Measurements from ENCODE around the gene ADAT3. TPM values are rescaled to one million over a fixed set of nuclear protein-coding genes. Genes with fewer than 3 reads are reported as not detected.
"Not testable (repeated sequence)": the region's sequence is repeated elsewhere in the genome, so short reads cannot be mapped to it uniquely, and the experiment has no call there.

Gene ADAT3
- total and polyA plus RNA-seq, 2 of the 4 experiments (the other 2 are of a cell fraction), result 0.36 to 2.8 TPM

DNA sequence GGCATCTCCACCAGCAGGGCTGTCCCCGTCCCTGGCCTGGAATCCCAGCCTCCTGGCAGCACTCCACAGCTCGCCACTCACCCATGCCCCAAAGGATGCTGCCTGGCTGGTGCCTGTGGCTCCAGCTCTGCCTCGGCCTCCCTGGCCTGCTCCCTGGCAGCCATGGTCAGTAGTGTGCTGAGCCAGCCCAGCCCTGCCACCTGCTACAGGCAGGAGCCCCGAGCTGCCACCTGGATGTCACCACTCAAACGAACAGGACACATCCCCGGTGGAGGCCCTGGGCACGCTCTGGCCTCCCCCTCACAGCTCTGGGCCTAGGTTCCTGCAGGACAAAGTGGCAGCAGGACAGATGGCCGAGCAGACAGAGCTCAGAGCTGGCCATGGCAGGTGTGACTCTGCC is 26.6 kb upstream of the ADAT3 start:
- BruUV-seq (replicated peaks); CTCF ChIA-PET; H3K56ac ChIP-seq (ENCODE audit: extremely low read depth, insufficient read depth, low read length); H3K9me3 ChIP-seq (ENCODE audit: control insufficient read depth, insufficient read depth, low read length); ATAC-seq (ENCODE audit: low read depth); H3K4ac ChIP-seq (ENCODE audit: low read depth, low read length); H3K14ac ChIP-seq (replicated peaks; ENCODE audit: low read depth, low read length); H4K8ac ChIP-seq (ENCODE audit: low read depth in 2 of 2, low read length in 2 of 2); H2BK5ac ChIP-seq (ENCODE audit: low read depth, low read length, poor library complexity, severe bottlenecking); H2AFZ ChIP-seq (replicated peaks; ENCODE audit: low read length, poor library complexity); dilution Hi-C loops (cut with HindIII; ENCODE audit: low sequenced_read_pairs, unreplicated experiment); POLR2A ChIA-PET (ENCODE audit: unreplicated experiment); H3K18ac ChIP-seq (ENCODE audit: low read depth, low read length); H3K27ac ChIP-seq (ENCODE audit: insufficient read depth, low read length); H3K4me2 ChIP-seq (ENCODE audit: low read depth, low read length); H2BK120ac ChIP-seq (ENCODE audit: low read depth, low read length); H3K27me3 ChIP-seq (ENCODE audit: control insufficient read depth, insufficient read depth, low read length); H2BK15ac ChIP-seq (ENCODE audit: low read depth, low read length); intact Hi-C loops (cut with micrococcal nuclease); H3K23ac ChIP-seq (ENCODE audit: low read depth, low read length); H2BK20ac ChIP-seq (ENCODE audit: low read depth, low read length); H3K4me3 ChIP-seq (ENCODE audit: insufficient read depth, low read depth, low read length); H3K9ac ChIP-seq (ENCODE audit: low read depth, low read length); H4K5ac ChIP-seq (ENCODE audit: low read depth, low read length); H2AK9ac ChIP-seq (replicated peaks; ENCODE audit: low read depth, low read length, poor library complexity); H2AK5ac ChIP-seq (ENCODE audit: low read depth, low read length); in situ Hi-C loops (cut with MboI; ENCODE audit: low sequenced_read_pairs); DNase-seq; H4K91ac ChIP-seq (ENCODE audit: insufficient read depth, low read depth, low read length): not testable (repeated sequence)
- 100% methylated on average over 1 of the region's 8 CpGs; no CpG with 5 or more reads in 1 of the 2 experiments for WGBS, 2 experiments (ENCODE audit: extremely low coverage in 2 of 2, insufficient read length in 1 of 2)
- peaks cover 14% of the 10 kb centered on the region; the same call in 1 of the 2 replicates for H3K36me3 ChIP-seq (ENCODE audit: control insufficient read depth, insufficient read depth, low read length)
- peaks cover 13% of the 10 kb centered on the region; the same call in 1 of the 2 replicates for H3K9me1 ChIP-seq (ENCODE audit: insufficient read depth, low read length)
- H3K4me1 ChIP-seq (ENCODE audit: control insufficient read depth, insufficient read depth, low read length), result peaks cover 26% of the 10 kb centered on the region
- peaks cover 54% of the 10 kb centered on the region for H4K20me1 ChIP-seq (ENCODE audit: insufficient read depth, low read length)
- H3K79me1 ChIP-seq (ENCODE audit: low read depth in 1 of 2, low read length in 2 of 2), result peaks cover 8 to 53% of the 10 kb centered on the region in 2 experiments

DNA sequence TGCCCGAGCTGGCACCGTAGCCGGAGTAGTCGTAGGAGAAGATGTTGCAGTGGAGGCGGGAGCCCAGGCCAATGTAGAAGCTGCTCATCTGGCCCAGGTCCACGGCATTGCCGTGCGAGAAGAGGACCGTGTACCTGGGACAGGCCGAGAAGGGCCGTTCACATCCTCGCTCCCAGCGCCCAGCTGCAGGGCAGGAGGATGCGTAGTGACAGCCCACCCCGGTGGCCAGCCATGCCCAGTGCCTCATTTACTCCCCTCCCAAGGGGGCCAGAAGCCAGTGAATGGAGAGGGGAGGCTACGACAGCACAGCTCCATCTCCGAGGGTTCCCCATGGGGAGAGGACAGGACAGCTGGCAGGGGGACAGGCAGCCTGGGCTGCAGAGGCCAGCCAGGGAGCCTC is 25.2 kb upstream of the ADAT3 start:
- H2BK20ac ChIP-seq (ENCODE audit: low read depth, low read length); H3K9ac ChIP-seq (ENCODE audit: low read depth, low read length); H3K23ac ChIP-seq (ENCODE audit: low read depth, low read length); H3K56ac ChIP-seq (ENCODE audit: extremely low read depth, insufficient read depth, low read length); H2AK5ac ChIP-seq (ENCODE audit: low read depth, low read length); BruUV-seq (replicated peaks); ATAC-seq (ENCODE audit: low read depth); intact Hi-C loops (cut with micrococcal nuclease); H2BK120ac ChIP-seq (ENCODE audit: low read depth, low read length); H2BK15ac ChIP-seq (ENCODE audit: low read depth, low read length); H3K27ac ChIP-seq (ENCODE audit: insufficient read depth, low read length); CTCF ChIA-PET; H2AK9ac ChIP-seq (replicated peaks; ENCODE audit: low read depth, low read length, poor library complexity); H4K8ac ChIP-seq (ENCODE audit: low read depth in 2 of 2, low read length in 2 of 2); DNase-seq; H4K5ac ChIP-seq (ENCODE audit: low read depth, low read length); H3K14ac ChIP-seq (replicated peaks; ENCODE audit: low read depth, low read length); dilution Hi-C loops (cut with HindIII; ENCODE audit: low sequenced_read_pairs, unreplicated experiment); H2BK5ac ChIP-seq (ENCODE audit: low read depth, low read length, poor library complexity, severe bottlenecking); POLR2A ChIA-PET (ENCODE audit: unreplicated experiment); H3K4me2 ChIP-seq (ENCODE audit: low read depth, low read length); H3K18ac ChIP-seq (ENCODE audit: low read depth, low read length); in situ Hi-C loops (cut with MboI; ENCODE audit: low sequenced_read_pairs); H2AFZ ChIP-seq (replicated peaks; ENCODE audit: low read length, poor library complexity); H4K91ac ChIP-seq (ENCODE audit: insufficient read depth, low read depth, low read length); H3K4ac ChIP-seq (ENCODE audit: low read depth, low read length); H3K9me3 ChIP-seq (ENCODE audit: control insufficient read depth, insufficient read depth, low read length); H3K27me3 ChIP-seq (ENCODE audit: control insufficient read depth, insufficient read depth, low read length); H3K4me3 ChIP-seq (ENCODE audit: insufficient read depth, low read depth, low read length): not testable (repeated sequence)
- Histone ChIP-seq H3K9me1 (ENCODE audit: insufficient read depth, low read length) (peaks cover 18% of the 10 kb centered on the region), H3K36me3 (ENCODE audit: control insufficient read depth, insufficient read depth, low read length) (peaks cover 12% of the 10 kb centered on the region; the same call in 1 of the 2 replicates), H3K79me1 (ENCODE audit: low read depth in 1 of 2, low read length in 2 of 2) (peaks cover 8 to 57% of the 10 kb centered on the region in 2 experiments), H3K4me1 (ENCODE audit: control insufficient read depth, insufficient read depth, low read length) (peaks cover 30% of the 10 kb centered on the region), H4K20me1 (ENCODE audit: insufficient read depth, low read length) (peaks cover 58% of the 10 kb centered on the region)
- WGBS, 2 experiments (ENCODE audit: extremely low coverage in 2 of 2, insufficient read length in 1 of 2), result 86% methylated on average over 1 of the region's 17 CpGs; no CpG with 5 or more reads in 1 of the 2 experiments

Data from IMR-90 (cell line).